GM19351 (cell line): ENCODE data around the gene CFAP57.

Experiments
- ATAC-seq: cut with Tn5 transposase; IDR thresholded peaks from one replicate; pipeline ENCODE4 v1.9.1; 2021; ENCODE audit warnings: mild to moderate bottlenecking, moderate library complexity; ENCODE audit not compliant: unreplicated experiment

CFAP57 gene

DNA sequence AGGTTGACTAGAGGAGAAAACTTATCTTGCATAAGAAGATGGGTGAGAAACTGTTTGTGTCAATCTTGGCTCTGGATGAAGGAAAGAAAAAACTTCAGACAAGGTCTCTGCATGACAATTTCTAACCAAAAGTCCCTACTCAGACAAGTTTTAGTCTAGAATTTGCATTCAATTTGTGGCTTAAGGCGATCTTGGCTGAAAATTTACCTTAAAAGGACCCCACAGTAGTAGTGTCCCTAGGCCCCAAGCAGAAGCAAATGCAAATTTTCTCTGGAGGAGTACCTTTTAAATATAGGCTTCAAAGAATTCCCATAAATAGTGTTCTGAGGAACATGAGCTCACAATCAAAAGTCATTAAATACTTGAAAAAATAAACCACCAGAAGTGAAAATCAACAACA is 80.1 kb downstream of the CFAP57 start:
- no peak for ATAC-seq

DNA sequence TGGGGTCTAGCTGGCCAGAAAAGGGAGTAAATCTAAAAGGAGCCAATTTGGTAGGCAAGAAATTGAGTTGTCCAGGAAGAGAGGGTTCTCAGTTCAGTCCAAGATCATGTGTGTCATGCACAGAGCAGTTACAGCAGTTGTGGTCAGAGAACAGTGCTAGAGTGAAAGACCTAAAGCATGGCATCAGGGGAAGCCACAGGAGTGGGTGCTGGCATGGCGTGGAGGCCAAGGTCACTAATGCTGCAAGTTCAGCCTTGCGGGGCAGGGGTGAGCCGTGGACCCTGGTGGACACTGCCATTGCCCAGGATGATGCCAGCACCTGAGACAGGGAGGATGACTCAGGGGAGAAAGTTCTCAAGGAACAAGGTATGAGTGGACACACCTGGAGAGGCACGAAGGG is 81.0 kb downstream of the CFAP57 start:
- no peak for ATAC-seq

- no peak for ATAC-seq
Measured at GRCh38 chr1:43253876-43254275, 81.7 kb downstream of the CFAP57 start.

DNA sequence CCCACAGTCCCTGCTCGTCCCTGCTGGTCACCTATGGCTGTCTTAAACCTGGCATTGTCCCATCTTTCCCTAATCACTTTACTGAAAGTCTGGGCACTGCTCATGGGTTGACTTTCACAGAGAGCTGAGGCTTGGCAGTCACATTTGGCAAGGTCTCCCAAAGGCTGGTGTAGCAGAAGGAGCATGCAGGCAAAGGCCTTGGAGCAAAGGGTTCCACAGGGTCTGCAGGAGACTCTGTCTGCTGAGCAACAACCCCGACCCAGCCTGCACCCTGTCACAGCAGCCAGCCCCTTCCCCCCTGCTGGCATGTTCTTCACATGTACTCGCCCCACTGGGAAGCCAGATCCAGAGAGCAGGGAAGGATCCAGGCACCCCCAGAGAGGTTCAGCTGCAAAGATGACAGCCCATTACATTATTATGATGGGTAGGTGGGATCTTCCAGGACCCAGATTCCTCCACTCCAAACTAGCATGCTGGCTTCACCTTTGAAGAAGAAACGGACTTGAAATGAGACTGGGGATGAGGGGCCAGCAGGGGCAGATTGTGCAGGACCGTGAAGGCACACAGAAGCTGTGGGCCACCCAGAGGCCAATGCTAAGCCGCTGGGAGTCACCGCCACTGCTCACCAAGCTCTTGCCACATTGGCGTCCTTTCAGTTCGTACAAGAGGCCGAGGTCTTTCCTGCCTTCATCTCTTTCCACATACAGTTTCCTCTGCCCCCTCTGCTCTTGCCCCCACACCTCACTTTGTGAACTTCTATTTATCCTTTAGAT is 83.5 kb downstream of the CFAP57 start:
- ATAC-seq = no peak

DNA sequence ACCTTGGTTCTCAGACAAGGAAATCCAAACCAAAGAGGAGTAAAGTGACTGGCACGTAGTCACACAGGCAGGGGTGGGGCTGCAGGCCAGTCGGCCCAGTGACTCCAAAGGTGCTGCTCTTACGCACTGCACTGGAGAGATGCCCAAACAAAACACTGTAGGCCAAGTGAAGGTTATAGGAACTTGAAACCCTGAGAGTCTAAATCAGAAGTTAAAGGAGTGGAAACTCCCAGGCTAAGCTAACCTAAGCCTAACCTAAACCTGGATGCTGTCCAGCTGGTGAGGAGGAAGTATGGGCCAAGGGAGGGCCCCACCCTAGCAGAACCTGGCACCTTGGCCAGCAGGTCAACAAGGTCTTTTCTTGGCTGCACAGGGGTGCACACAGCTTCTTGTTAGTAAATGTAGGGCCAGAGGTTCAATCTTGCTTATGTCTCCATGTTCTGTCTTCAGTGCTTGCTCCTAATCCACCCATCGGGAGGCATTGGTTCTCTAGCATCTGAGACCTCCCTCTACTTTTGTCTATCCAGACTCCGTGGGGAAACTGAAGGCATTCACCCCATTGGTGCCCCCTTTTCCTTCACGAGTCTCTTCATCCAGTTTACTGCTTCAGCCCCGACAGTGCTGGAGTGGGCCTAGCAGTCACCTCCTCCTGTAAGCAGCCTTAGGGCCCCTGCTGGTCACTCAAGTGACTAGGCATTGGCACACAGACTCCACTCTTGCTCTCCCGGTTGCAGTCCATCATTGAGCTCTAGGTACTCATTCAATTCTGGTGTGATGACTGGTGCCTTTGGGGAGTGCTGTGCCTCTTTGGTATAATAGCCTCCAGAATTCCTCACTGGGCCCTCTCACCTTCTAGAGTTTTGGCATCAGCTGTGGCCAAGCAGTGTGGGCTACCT is 84.8 kb downstream of the CFAP57 start:
- no peak for ATAC-seq

- ATAC-seq = no peak
Measured at GRCh38 chr1:43258370-43258769, 86.2 kb downstream of the CFAP57 start.

GRCh38 chr1:43265431-43265830 is 93.3 kb downstream of the CFAP57 start:
- ATAC-seq = no peak

DNA sequence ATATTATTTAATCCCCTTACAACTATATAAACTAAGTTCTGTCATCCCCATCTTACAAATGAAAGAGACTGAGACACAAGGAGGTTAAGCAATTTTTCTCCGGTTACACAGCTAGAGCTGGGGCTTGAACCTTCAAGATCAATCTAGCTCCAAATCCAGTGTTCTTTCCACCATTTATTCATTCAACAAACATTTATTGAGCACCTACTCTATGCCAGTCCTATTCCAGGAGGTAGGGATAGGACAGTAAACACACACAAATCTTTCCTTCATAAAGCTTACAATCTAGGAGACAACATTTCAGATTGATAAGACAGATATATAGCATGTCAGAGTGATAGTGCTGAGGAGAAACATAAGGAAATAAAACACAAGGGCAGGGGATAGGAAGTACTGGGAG is 94.8 kb downstream of the CFAP57 start:
- no peak for ATAC-seq

DNA sequence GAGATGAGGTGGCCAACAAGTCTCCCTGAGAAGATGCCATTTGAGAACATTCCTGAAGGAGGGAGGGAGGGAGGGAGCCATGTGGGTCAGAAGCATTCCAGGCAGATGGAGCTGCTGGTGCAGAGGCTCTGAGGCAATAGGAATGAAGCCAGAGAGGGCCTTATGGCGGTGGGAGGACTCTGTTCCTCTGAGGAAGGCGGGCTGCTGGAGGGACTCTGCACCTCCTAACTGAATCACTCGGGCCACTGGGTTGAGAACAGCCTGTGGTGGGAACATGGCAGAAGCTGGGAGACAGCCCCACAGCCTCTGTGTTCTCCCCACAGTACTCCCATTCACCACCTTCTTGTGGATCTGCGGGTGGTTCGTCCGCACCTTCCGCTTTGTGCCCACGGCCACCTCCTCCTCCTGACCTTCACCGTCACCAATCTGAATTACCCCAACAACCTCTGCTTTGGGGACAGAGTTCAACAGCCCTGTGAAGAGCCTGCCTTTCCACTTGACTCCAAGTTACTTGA is 95.2 kb downstream of the CFAP57 start:
- no peak for ATAC-seq

- no peak for ATAC-seq
Measured at GRCh38 chr1:43267818-43268425, 95.8 kb downstream of the CFAP57 start.

GRCh38 chr1:43269627-43270375 is 97.7 kb downstream of the CFAP57 start, which contains the start of gene TMEM125:
Gene TMEM125 (plus strand): TSS chr1:43269983. CDS start chr1:43272723, 2,740 bp downstream.
- ATAC-seq = no peak

DNA sequence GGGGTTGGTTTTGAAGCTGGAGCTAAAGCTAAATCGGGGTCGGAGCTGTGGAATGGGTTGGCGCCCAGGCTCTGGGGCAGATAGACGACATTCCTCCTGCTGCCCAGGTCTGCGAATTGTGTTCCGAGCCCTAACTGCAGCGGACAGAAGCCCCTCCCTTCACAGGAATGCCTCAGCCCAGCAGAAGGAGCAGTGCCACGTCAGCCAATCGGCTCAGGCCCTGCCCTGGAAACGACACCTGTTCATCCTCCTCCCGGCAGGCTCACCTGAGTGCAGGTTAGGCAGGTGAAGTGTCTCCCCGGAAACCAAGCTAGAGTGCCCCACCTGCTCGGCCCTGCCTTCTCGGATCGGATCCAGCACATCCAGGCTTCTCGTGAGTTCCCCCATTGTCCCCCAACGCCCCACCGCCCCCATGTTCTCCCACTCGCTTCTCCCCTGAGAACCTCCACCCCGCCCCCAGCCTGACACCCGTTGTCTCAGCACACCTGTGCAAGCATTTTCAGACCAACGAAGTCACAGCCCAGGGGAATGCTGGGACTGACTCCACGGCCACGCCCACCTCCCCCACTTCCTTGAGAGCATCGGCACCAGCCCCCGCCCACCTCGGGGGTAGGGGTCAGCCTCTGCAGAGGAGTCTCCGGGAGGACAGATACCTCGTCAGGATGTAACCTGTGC is 98.4 kb downstream of the CFAP57 start:
- ATAC-seq = no peak

GRCh38 chr1:43271186-43272118 is 99.3 kb downstream of the CFAP57 start:
- ATAC-seq = no peak

GRCh38 chr1:43272161-43272560 is 100.0 kb downstream of the CFAP57 start:
- ATAC-seq = no peak

DNA sequence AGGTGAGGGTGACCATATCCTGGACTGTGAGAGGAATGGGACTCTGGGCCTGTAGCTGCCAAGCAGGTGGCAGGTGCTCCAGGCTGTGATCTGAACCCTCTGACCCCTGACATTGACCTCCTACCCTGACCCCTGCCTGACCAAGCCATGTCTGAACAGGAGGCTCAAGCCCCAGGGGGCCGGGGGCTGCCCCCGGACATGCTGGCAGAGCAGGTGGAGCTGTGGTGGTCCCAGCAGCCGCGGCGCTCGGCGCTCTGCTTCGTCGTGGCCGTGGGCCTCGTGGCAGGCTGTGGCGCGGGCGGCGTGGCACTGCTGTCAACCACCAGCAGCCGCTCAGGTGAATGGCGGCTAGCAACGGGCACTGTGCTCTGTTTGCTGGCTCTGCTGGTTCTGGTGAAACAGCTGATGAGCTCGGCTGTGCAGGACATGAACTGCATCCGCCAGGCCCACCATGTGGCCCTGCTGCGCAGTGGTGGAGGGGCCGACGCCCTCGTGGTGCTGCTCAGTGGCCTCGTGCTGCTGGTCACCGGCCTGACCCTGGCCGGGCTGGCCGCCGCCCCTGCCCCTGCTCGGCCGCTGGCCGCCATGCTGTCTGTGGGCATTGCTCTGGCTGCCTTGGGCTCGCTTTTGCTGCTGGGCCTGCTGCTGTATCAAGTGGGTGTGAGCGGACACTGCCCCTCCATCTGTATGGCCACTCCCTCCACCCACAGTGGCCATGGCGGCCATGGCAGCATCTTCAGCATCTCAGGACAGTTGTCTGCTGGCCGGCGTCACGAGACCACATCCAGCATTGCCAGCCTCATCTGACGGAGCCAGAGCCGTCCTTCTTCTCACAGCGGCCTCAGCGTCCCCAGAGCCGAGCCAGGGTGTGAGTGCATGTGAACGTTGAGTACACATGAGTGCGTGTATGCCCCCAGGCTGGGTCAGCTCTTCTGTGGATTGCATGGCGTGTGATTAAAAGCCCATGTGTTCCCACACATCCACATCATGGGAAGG is 100.7 kb downstream of the CFAP57 start:
- ATAC-seq = no peak

DNA sequence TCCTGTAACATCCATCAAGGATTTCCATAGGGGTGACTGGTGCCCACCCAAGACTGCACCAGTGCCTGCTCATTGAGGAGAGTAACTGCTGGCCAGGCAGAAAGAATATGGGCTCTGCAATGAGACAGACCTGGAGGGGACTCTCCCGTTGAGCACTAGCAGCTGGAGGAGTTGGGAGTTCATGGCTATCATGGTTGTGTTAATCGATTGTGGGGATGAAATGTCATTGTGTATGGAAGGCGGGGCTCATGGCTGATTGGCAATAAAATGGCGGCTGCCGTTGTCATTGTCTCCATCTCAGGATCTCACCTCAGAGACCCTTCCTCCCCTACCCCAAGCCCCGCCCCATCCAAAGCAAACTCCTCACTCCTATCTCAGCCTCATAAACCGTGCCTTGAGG is 101.6 kb downstream of the CFAP57 start:
- no peak for ATAC-seq

GRCh38 chr1:43274125-43274803 is 102.1 kb downstream of the CFAP57 start:
- ATAC-seq = no peak
